Lower lobe of right lung (tissue), 2 donors: ENCODE measurements around the gene SORCS2. TPM values are rescaled to one million over a fixed set of nuclear protein-coding genes. Genes with fewer than 3 reads are reported as not detected.

ENCODE experiments used
- ATAC-seq, 2 donors: fragments of 200-7000 bp; cut with Tn5 transposase; one replicate each; pipeline ENCODE4 v1.9.1; 2020 to 2022; ENCODE audit warnings: mild to moderate bottlenecking in 2 of 2, moderate library complexity in 2 of 2
- DNase-seq: peaks from one replicate; pipeline ENCODE4 v3.0.0-alpha.2; 2020
- H3K27ac ChIP-seq: fragments of 200-600 bp; one replicate; pipeline ENCODE4 v1.8.0; 2022
- H3K27me3 ChIP-seq: fragments of 200-600 bp; one replicate; pipeline ENCODE4 v1.8.0; 2022; ENCODE audit warnings: low read depth
- H3K36me3 ChIP-seq: fragments of 200-600 bp; one replicate; pipeline ENCODE4 v1.8.0; 2022; ENCODE audit warnings: mild to moderate bottlenecking
- H3K4me1 ChIP-seq: fragments of 200-600 bp; one replicate; pipeline ENCODE4 v1.8.0; 2022
- H3K4me3 ChIP-seq: fragments of 200-600 bp; one replicate; pipeline ENCODE4 v1.8.0; 2022; ENCODE audit warnings: mild to moderate bottlenecking
- H3K9me3 ChIP-seq: fragments of 200-600 bp; one replicate; pipeline ENCODE4 v1.8.0; 2022
- CTCF ChIP-seq: fragments of 200-600 bp; IDR thresholded peaks from one replicate; pipeline ENCODE4 v1.8.0; 2022; ENCODE audit warnings: antibody characterized with exemption, mild to moderate bottlenecking
- intact Hi-C: fragments of 100-400 bp; cut with DNase I; formaldehyde crosslinking; loops from one replicate; pipeline ENCODE4 v1.11.0; 2022
- total RNA-seq: library from RNA; stranded (reverse); fragmentation: NEBNext Ultra II Directional; extraction: Animal tissue kit (Norgen Biotek cat#: 25700); gene quantifications from one replicate; pipeline ENCODE4 v1.2.1, GENCODE V29; 2021
- donor health status: DM: no; HTN: yes; CAD: no; lungs with severe emphysema.

SORCS2 gene
- total RNA-seq, 1 donor from 2014 or later = 5.8 TPM

DNA sequence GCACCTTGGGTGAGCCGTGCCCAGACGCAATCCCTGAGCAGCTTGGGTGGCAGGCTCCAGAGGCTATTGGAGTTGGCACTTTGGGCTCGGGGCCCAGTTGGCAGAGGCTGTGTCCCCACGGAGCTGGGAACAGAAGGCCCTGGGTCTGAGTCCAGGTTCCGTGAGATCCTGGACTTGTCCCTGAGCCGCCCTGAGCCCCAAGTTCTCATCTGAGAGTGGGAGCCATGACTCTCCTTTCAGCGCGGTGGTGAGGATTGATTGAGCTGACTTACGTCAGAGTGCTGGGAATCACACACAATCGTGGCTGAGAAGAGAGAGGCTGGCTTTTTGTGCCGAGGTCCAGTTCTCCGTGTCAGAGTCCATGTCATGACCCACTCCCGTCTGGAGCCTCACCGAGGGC is 144.4 kb downstream of the SORCS2 start:
- peaks cover 5% of the 10 kb centered on the region for H3K4me1 ChIP-seq
- no peaks in the 10 kb centered on the region for H3K36me3 ChIP-seq
- H3K27ac ChIP-seq = no peak overlapping the region
- no peaks in the 10 kb centered on the region for H3K9me3 ChIP-seq
- H3K4me3 ChIP-seq = no peak overlapping the region
- TF ChIP-seq CTCF = no peak
- H3K27me3 ChIP-seq = no peaks in the 10 kb centered on the region
- intact Hi-C loops = no loop called here
- DNase-seq (peak; percentile 45), ATAC-seq (no peak)

DNA sequence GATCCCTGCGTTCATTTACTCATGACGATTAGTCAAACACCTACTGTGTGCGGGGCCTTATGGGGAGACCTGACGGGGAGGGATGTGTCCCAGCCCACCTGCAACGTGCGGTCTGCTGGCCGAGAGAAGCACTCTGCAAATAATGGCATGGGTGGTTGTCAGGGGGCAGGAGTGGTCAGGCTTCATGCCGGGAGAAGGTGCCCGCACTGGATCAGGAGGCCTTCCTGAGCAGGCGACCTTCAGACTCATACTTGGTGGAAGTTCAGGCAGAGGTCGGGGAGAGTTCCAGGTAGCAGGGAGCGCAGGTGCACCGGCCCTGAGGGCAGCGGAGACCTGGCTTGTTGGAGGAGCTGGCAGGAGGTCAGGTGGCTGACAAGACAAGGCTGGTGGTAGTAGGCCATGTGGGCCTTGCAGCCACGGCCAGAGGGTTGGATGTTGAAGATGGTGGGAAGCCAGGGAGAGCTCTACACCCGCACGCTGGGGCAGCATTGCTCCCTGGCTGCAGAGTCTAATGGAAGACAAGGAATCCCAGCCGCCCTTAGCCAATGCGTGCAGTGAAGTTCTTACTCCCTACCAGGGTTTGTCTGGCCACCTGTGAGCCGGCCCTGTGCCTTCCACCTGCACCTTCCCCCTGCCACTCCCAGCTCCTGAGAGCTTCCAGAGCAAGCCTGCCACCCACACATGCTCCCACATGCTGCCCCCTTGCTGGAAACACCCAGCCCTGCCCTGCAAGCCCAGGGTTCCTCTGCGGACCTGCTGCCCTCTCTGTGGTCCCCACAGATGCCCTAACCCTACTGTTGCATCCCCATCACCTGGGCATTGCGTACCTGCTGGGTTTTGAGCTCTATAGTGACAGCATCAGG is 145.1 kb downstream of the SORCS2 start:
- DNase-seq (peak; percentile 35), ATAC-seq (no peak)
- intact Hi-C loops = no loop called here
- Histone ChIP-seq H3K9me3 (no peaks in the 10 kb centered on the region), H3K27me3 (no peaks in the 10 kb centered on the region), H3K27ac (no peak overlapping the region), H3K4me1 (peaks cover 5% of the 10 kb centered on the region), H3K4me3 (no peak overlapping the region), H3K36me3 (no peaks in the 10 kb centered on the region)
- no peak for TF ChIP-seq CTCF

GRCh38 chr4:7338059-7338452 is 145.7 kb downstream of the SORCS2 start:
- DNase-seq = no peak
- no peak for TF ChIP-seq CTCF
- no peak overlapping the region for H3K27ac ChIP-seq
- intact Hi-C loops = no loop called here
- H3K4me3 ChIP-seq = no peak overlapping the region
- no peaks in the 10 kb centered on the region for H3K36me3 ChIP-seq
- no peaks in the 10 kb centered on the region for H3K27me3 ChIP-seq
- no peaks in the 10 kb centered on the region for H3K9me3 ChIP-seq
- peaks cover 5% of the 10 kb centered on the region for H3K4me1 ChIP-seq
- ATAC-seq = no peak

DNA sequence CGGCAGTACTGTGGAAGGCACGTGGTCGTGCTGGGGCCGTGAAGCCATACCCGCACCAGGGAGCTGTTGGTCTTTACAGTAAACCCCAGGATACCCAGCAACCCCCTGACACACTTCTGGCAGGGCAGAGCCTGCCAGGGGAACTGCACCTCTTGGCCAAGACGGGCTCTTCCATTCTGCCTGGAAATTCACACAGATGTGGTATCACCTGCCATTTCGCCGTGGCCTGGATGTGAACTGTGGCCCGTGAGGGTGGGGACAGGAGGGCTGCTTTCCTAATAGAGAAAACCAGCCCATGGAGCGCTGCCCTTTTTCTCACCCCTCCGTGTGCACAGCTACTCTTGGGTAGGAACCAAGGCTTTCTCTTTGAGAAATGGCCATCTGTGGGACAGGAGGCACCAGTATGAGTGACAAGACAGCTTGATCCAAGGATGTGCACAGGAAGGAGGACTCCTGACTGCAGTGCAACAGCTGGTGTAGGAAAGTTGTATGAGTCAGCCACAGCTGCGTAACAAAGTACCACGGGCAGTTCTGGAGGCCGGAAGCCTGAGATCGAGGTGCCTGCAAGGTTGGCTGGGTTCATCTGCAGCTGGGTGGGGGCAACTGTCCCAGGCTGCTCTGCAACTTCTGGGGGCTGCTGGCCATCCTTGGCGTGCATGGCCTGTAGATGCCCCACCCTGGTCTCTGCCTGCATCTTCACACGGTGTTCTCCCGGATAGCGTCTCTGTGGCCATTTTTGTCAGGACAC is 146.7 kb downstream of the SORCS2 start:
- Histone ChIP-seq H3K9me3 (no peaks in the 10 kb centered on the region), H3K27ac (no peak overlapping the region), H3K4me3 (no peak overlapping the region), H3K4me1 (peaks cover 5% of the 10 kb centered on the region), H3K36me3 (no peaks in the 10 kb centered on the region), H3K27me3 (no peaks in the 10 kb centered on the region)
- DNase-seq (peak; percentile 35), ATAC-seq (no peak)
- no peak for TF ChIP-seq CTCF
- intact Hi-C loops = no loop called here

GRCh38 chr4:7339751-7340552 is 147.6 kb downstream of the SORCS2 start:
- no peaks in the 10 kb centered on the region for H3K36me3 ChIP-seq
- no peaks in the 10 kb centered on the region for H3K27me3 ChIP-seq
- no peak overlapping the region for H3K4me3 ChIP-seq
- no peak for ATAC-seq
- H3K27ac ChIP-seq = no peak overlapping the region
- DNase-seq = peak; percentile 41
- TF ChIP-seq CTCF = no peak
- H3K4me1 ChIP-seq = peaks cover 5% of the 10 kb centered on the region
- H3K9me3 ChIP-seq = no peaks in the 10 kb centered on the region
- intact Hi-C loops = no loop called here
